ENCODE measurements around the gene RARG.
A peak's percentile ranks its signal among the peaks of the same experiment; 100 is the strongest.

The RARG gene

DNA sequence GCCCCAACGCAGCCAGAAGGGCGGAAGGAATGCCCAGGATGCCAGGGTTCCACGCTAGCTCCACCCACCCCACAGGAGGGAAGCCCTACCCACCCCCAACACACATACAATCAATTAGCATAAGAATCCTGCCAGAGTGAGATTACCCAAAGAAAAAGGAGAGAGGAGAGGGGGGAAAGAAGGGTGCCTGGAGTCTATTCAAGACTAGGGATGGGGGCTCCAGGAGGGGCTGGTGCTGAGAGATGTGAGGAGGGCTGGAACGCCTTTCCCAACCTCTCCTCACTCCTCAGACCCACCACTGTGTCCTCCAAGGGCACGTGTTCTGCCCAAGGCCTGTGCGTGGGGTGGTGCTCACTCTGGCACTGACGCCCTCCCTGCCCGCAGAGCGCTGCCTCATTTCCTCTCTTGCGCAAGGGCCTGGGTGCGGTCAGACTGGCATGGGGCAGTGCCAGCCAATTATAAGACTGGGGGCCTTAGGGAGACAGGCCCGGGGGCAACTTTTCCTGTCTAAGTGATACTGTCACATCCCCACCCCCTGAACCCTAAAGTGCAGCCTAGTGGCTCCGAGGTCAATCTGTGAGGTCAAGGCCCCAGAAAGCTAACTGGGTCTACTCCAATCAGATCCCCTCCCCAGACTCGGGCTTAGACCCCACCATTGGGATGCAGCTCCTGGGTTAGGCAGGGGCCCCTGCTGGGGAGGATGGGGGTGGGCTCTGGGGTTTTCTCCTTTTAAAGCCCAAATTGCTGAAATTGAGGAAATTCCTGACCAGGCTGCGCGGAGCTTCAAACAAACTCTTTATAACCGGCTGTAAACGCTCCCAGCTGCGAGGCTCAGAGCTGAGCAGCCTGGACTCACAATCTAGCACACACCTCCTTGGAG, 14.7 kb downstream of the RARG start:
- Histone ChIP-seq H3K27ac (ENCODE audit: insufficient read depth, low read depth, low read length, poor library complexity, severe bottlenecking) (peak overlapping the region; percentile 21), H3K4me1 (ENCODE audit: control insufficient read depth, insufficient read depth, low read length) (peaks cover 35% of the 10 kb centered on the region), H3K36me3 (ENCODE audit: control insufficient read depth, insufficient read depth, low read length) (peaks cover 11% of the 10 kb centered on the region), H3K9me3 (ENCODE audit: control insufficient read depth, low read length) (no peaks in the 10 kb centered on the region), H3K4me3 (ENCODE audit: insufficient read depth, low read depth, low read length) (peak overlapping the region; percentile 19), H3K27me3 (ENCODE audit: control insufficient read depth, insufficient read depth, low read length, poor library complexity, severe bottlenecking) (peaks cover 16% of the 10 kb centered on the region)
- WGBS, 2 experiments: 4 to 8% methylated on average over 19 of the region's 19 CpGs

- Histone ChIP-seq H3K27me3 (ENCODE audit: control insufficient read depth, insufficient read depth, low read length, poor library complexity, severe bottlenecking) (peaks cover 16% of the 10 kb centered on the region), H3K4me3 (ENCODE audit: insufficient read depth, low read depth, low read length) (no peak overlapping the region), H3K27ac (ENCODE audit: insufficient read depth, low read depth, low read length, poor library complexity, severe bottlenecking) (no peak overlapping the region), H3K4me1 (ENCODE audit: control insufficient read depth, insufficient read depth, low read length) (peaks cover 32% of the 10 kb centered on the region), H3K9me3 (ENCODE audit: control insufficient read depth, low read length) (no peaks in the 10 kb centered on the region), H3K36me3 (ENCODE audit: control insufficient read depth, insufficient read depth, low read length) (peaks cover 11% of the 10 kb centered on the region)
- 92% methylated on average over 8 of the region's 8 CpGs for WGBS, 2 experiments
These were observed 16.5 kb downstream of the RARG start for GRCh38 chr12:53215497-53215896.

DNA sequence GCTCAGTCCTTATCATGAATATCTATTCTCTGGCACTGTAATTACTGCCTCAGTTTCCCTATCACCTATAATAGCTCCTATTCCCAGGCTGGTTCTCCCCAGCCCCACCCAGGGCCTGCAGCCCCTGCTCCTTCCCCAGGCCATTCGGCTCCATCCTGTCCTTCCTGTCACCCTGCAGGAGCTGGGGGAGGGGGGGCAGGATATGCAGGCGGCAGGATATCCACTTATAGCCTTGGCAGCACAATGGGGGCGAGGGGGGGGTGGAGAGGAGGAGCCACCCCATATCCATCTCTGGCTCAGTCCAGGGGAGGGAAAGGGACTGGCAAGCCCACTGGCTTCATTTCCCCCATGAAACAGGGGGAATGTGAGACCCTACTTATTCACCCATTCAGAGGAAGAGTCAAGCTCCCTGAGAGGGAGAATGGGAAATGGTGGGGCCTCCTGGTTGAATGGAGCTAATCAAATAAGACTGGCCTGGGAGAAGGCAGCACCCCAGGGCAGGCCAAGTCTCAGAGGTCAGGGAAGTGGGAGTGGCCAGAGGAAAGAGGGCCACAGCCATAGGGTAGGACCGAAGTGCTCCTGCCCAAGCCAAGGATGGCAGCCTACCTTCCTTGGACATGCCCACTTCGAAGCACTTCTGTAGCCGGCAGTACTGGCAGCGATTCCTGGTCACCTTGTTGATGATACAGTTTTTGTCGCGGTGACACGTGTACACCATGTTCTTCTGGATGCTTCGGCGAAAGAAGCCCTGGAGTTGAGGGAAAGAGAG, 17.1 kb downstream of the RARG start:
- peaks cover 16% of the 10 kb centered on the region for H3K27me3 ChIP-seq (ENCODE audit: control insufficient read depth, insufficient read depth, low read length, poor library complexity, severe bottlenecking)
- H3K27ac ChIP-seq (ENCODE audit: insufficient read depth, low read depth, low read length, poor library complexity, severe bottlenecking): no peak overlapping the region
- 88 to 89% methylated on average over 11 to 12 of the region's 12 CpGs for WGBS, 2 experiments
- no peaks in the 10 kb centered on the region for H3K9me3 ChIP-seq (ENCODE audit: control insufficient read depth, low read length)
- H3K36me3 ChIP-seq (ENCODE audit: control insufficient read depth, insufficient read depth, low read length): peaks cover 11% of the 10 kb centered on the region
- H3K4me3 ChIP-seq (ENCODE audit: insufficient read depth, low read depth, low read length): no peak overlapping the region
- peaks cover 32% of the 10 kb centered on the region for H3K4me1 ChIP-seq (ENCODE audit: control insufficient read depth, insufficient read depth, low read length)

DNA sequence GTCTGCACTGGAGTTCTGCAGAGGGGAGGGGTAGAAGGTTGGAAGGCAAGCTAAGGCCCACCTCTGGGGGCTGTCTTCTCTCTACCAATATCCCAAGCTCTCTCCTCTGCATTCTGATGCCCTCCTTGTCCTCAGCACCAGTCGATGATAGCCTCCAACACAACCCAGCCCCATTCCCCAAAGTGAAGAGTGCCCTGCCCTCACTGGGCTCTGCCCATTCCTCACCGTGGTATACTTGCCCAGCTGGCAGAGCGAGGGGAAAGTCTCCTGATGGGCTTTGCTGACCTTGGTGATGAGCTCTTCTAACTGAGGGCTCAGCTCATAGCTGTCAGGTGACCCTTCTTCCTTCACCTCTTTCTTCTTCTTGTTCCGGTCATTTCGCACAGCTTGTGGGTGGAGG, 17.8 kb downstream of the RARG start:
- WGBS, 2 experiments: 89 to 92% methylated on average over 5 of the region's 5 CpGs
- peaks cover 9% of the 10 kb centered on the region for H3K27me3 ChIP-seq (ENCODE audit: control insufficient read depth, insufficient read depth, low read length, poor library complexity, severe bottlenecking)
- peaks cover 11% of the 10 kb centered on the region for H3K36me3 ChIP-seq (ENCODE audit: control insufficient read depth, insufficient read depth, low read length)
- H3K4me1 ChIP-seq (ENCODE audit: control insufficient read depth, insufficient read depth, low read length): peaks cover 29% of the 10 kb centered on the region
- no peak overlapping the region for H3K4me3 ChIP-seq (ENCODE audit: insufficient read depth, low read depth, low read length)
- H3K9me3 ChIP-seq (ENCODE audit: control insufficient read depth, low read length): no peaks in the 10 kb centered on the region
- H3K27ac ChIP-seq (ENCODE audit: insufficient read depth, low read depth, low read length, poor library complexity, severe bottlenecking): no peak overlapping the region

DNA sequence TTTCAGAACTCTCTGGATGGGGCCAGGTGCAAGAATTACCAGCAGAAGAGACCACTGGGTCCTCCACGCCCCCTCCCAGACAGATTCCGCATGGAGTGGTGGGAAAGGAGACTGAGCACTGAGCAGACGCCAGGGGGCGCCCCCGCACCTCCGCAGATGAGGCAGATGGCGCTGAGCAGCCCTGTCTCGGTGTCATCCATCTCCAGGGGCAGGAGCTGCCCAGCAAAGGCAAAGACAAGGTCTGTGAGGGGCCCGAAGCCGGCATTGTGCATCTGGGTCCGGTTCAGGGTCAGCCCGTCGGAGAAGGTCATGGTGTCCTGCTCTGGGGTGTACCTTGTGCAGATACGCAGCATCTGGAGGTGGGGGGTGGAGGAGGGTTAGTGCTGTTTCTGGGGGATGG, 18.7 kb downstream of the RARG start:
- H3K27ac ChIP-seq (ENCODE audit: insufficient read depth, low read depth, low read length, poor library complexity, severe bottlenecking): no peak overlapping the region
- no peaks in the 10 kb centered on the region for H3K9me3 ChIP-seq (ENCODE audit: control insufficient read depth, low read length)
- 20 to 21% methylated on average over 14 of the region's 14 CpGs for WGBS, 2 experiments
- peaks cover 11% of the 10 kb centered on the region for H3K36me3 ChIP-seq (ENCODE audit: control insufficient read depth, insufficient read depth, low read length)
- peaks cover 23% of the 10 kb centered on the region for H3K4me1 ChIP-seq (ENCODE audit: control insufficient read depth, insufficient read depth, low read length)
- H3K27me3 ChIP-seq (ENCODE audit: control insufficient read depth, insufficient read depth, low read length, poor library complexity, severe bottlenecking): peaks cover 6% of the 10 kb centered on the region
- H3K4me3 ChIP-seq (ENCODE audit: insufficient read depth, low read depth, low read length): no peak overlapping the region

GRCh38 chr12:53212931-53213330, 19.1 kb downstream of the RARG start:
- 72 to 76% methylated on average over 12 of the region's 12 CpGs for WGBS, 2 experiments
- no peak overlapping the region for H3K27ac ChIP-seq (ENCODE audit: insufficient read depth, low read depth, low read length, poor library complexity, severe bottlenecking)
- no peaks in the 10 kb centered on the region for H3K9me3 ChIP-seq (ENCODE audit: control insufficient read depth, low read length)
- peaks cover 6% of the 10 kb centered on the region for H3K27me3 ChIP-seq (ENCODE audit: control insufficient read depth, insufficient read depth, low read length, poor library complexity, severe bottlenecking)
- H3K36me3 ChIP-seq (ENCODE audit: control insufficient read depth, insufficient read depth, low read length): peaks cover 11% of the 10 kb centered on the region
- no peak overlapping the region for H3K4me3 ChIP-seq (ENCODE audit: insufficient read depth, low read depth, low read length)
- H3K4me1 ChIP-seq (ENCODE audit: control insufficient read depth, insufficient read depth, low read length): peaks cover 19% of the 10 kb centered on the region

DNA sequence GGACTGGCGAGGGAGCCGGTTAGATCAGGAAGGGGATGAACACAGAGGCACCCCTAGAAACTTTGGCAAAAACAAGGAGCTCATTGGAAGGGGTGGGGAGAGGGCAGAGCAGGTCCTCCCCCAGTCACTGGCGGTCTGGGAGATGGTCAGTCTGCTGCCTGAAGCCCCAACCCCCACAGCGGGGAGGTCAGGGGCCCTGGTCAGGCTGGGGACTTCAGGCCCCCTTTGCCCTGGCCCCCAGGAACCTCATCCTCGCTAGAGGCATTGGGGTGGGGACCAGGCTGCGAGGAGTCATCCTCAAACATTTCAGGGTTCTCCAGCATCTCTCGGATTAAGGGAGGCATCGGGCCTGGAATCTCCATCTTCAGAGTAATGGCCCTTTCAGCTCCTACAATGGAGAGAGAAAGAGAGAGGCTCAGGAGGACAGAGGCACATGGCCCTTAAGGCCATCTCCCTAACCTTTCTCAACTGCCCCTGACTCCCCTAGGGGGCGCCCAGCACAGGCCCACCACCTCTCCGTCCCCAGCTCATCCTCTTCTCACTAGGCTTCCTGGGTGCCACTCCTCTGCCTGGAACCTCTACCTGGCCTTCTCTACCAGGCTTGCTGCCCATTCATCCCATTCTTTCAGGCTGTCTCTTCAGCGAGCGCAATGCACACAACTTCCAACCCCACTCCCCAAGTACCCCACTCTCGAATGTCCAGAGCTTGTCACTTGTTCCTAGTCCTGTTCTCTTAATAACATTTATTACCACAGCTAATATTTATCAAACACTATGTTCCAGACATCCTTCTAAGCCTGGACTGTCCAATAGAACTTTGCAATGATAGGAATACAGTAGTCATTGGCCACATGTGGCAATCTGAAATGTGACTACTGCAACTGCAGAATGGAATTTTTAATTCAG, 20.3 kb downstream of the RARG start:
- Histone ChIP-seq H3K27me3 (ENCODE audit: control insufficient read depth, insufficient read depth, low read length, poor library complexity, severe bottlenecking) (no peaks in the 10 kb centered on the region), H3K9me3 (ENCODE audit: control insufficient read depth, low read length) (no peaks in the 10 kb centered on the region), H3K4me1 (ENCODE audit: control insufficient read depth, insufficient read depth, low read length) (peaks cover 8% of the 10 kb centered on the region), H3K36me3 (ENCODE audit: control insufficient read depth, insufficient read depth, low read length) (peaks cover 11% of the 10 kb centered on the region), H3K27ac (ENCODE audit: insufficient read depth, low read depth, low read length, poor library complexity, severe bottlenecking) (no peak overlapping the region), H3K4me3 (ENCODE audit: insufficient read depth, low read depth, low read length) (no peak overlapping the region)
- 88% methylated on average over 13 of the region's 13 CpGs for WGBS, 2 experiments

- WGBS, 2 experiments: 91 to 95% methylated on average over 4 of the region's 4 CpGs
- Histone ChIP-seq H3K27me3 (ENCODE audit: control insufficient read depth, insufficient read depth, low read length, poor library complexity, severe bottlenecking) (no peaks in the 10 kb centered on the region), H3K27ac (ENCODE audit: insufficient read depth, low read depth, low read length, poor library complexity, severe bottlenecking) (no peak overlapping the region), H3K9me3 (ENCODE audit: control insufficient read depth, low read length) (no peaks in the 10 kb centered on the region), H3K4me3 (ENCODE audit: insufficient read depth, low read depth, low read length) (no peak overlapping the region), H3K4me1 (ENCODE audit: control insufficient read depth, insufficient read depth, low read length) (no peaks in the 10 kb centered on the region), H3K36me3 (ENCODE audit: control insufficient read depth, insufficient read depth, low read length) (peaks cover 11% of the 10 kb centered on the region)
These were observed 21.2 kb downstream of the RARG start for GRCh38 chr12:53210843-53211242.

- Histone ChIP-seq H3K27me3 (ENCODE audit: control insufficient read depth, insufficient read depth, low read length, poor library complexity, severe bottlenecking) (no peaks in the 10 kb centered on the region), H3K27ac (ENCODE audit: insufficient read depth, low read depth, low read length, poor library complexity, severe bottlenecking) (no peak overlapping the region), H3K36me3 (ENCODE audit: control insufficient read depth, insufficient read depth, low read length) (peaks cover 5% of the 10 kb centered on the region), H3K9me3 (ENCODE audit: control insufficient read depth, low read length) (no peaks in the 10 kb centered on the region), H3K4me3 (ENCODE audit: insufficient read depth, low read depth, low read length) (no peak overlapping the region), H3K4me1 (ENCODE audit: control insufficient read depth, insufficient read depth, low read length) (no peaks in the 10 kb centered on the region)
- WGBS, 2 experiments: 79 to 86% methylated on average over 7 of the region's 7 CpGs
These were observed 23.0 kb downstream of the RARG start for GRCh38 chr12:53208877-53209463.

Measured in ectodermal cell (in vitro differentiated cells).